ENCODE data around the gene TCF4. TPM values are rescaled to one million over a fixed set of nuclear protein-coding genes. Genes with fewer than 3 reads are reported as not detected.

The TCF4 gene
- total and polyA plus RNA-seq, 2 experiments from 2014 or later: 77.7 to 89.2 TPM

GRCh38 chr18:55522011-55522410, 66.0 kb downstream of the TCF4 start:
- Histone ChIP-seq H3K4me1 (ENCODE audit: insufficient read depth) (peaks cover 23% of the 10 kb centered on the region), H3K4me2 (no peak overlapping the region), H4K20me1 (replicated peaks; ENCODE audit: insufficient read depth) (no peaks in the 10 kb centered on the region), H3K79me2 (replicated peaks; ENCODE audit: insufficient read depth) (peaks cover 93% of the 10 kb centered on the region), H3K4me3 (no peak overlapping the region), H3K27me3 (ENCODE audit: insufficient read depth) (no peaks in the 10 kb centered on the region), H2AFZ (no peak overlapping the region), H3F3A (replicated peaks; ENCODE audit: low read depth) (no peaks in the 10 kb centered on the region), H3K9me2 (ENCODE audit: insufficient read depth) (0 out of 2 replicates have a peak, but pooled peaks cover 2% of the 10 kb centered on the region), H3K36me3 (ENCODE audit: insufficient read depth) (no peaks in the 10 kb centered on the region), H3K27ac (ENCODE audit: low read depth) (no peak overlapping the region)
- H3K9me3 Mint-ChIP-seq: no peaks in the 10 kb centered on the region
- peaks cover 2% of the 10 kb centered on the region for H3K27me3 Mint-ChIP-seq (ENCODE audit: insufficient read depth, low read depth, poor library complexity)
- H3K4me3 Mint-ChIP-seq: no peak overlapping the region
- H3K27ac Mint-ChIP-seq: no peak overlapping the region
- ATAC-seq (peak; percentile 77), DNase-seq (ENCODE audit: low spot score) (peak; percentile 91)
- H3K4me1 Mint-ChIP-seq: peaks cover 49% of the 10 kb centered on the region
- peak; percentile 79 to 95 for TF ChIP-seq CTCF (conservative IDR thresholded peaks at IDR 0.05; ENCODE audit: low read depth in 2 of 2)
- no peak for TF ChIP-seq ZNF114 (CRISPR knock-in tag; IDR thresholded peaks at IDR 0.05)
- H3K36me3 Mint-ChIP-seq (ENCODE audit: low read depth): peaks cover 8% of the 10 kb centered on the region; the same call in 2 of the 3 replicates

GRCh38 chr18:55517055-55517454, 70.9 kb downstream of the TCF4 start:
- Histone ChIP-seq H3K9me2 (ENCODE audit: insufficient read depth) (peaks cover 2% of the 10 kb centered on the region; the same call in 1 of the 2 replicates), H3K4me3 (no peak overlapping the region), H3K27me3 (ENCODE audit: insufficient read depth) (no peaks in the 10 kb centered on the region), H3F3A (replicated peaks; ENCODE audit: low read depth) (no peaks in the 10 kb centered on the region), H3K27ac (ENCODE audit: low read depth) (no peak overlapping the region), H2AFZ (no peak overlapping the region), H3K36me3 (ENCODE audit: insufficient read depth) (no peaks in the 10 kb centered on the region), H3K4me1 (ENCODE audit: insufficient read depth) (peaks cover 23% of the 10 kb centered on the region), H3K79me2 (replicated peaks; ENCODE audit: insufficient read depth) (peaks cover 68% of the 10 kb centered on the region), H4K20me1 (replicated peaks; ENCODE audit: insufficient read depth) (no peaks in the 10 kb centered on the region), H3K4me2 (no peak overlapping the region)
- no peak for ATAC-seq
- Mint-ChIP-seq H3K27me3 (ENCODE audit: insufficient read depth, low read depth, poor library complexity) (peaks cover 2% of the 10 kb centered on the region), H3K4me3 (no peak overlapping the region), H3K27ac (no peak overlapping the region), H3K9me3 (no peaks in the 10 kb centered on the region), H3K36me3 (ENCODE audit: low read depth) (peaks cover 8% of the 10 kb centered on the region; the same call in 2 of the 3 replicates), H3K4me1 (peaks cover 25% of the 10 kb centered on the region)
- no peak for DNase-seq (ENCODE audit: low spot score)
- peak; percentile 63; the same call in 1 of the 2 replicates for TF ChIP-seq ZNF331 (CRISPR knock-in tag; IDR thresholded peaks at IDR 0.05; ENCODE audit: low read depth)
- no peak for TF ChIP-seq ZNF462 (CRISPR knock-in tag; IDR thresholded peaks at IDR 0.05)

All from GM23338 (cell line).